ENCODE results near the gene SPINT3.

Gene SPINT3

DNA sequence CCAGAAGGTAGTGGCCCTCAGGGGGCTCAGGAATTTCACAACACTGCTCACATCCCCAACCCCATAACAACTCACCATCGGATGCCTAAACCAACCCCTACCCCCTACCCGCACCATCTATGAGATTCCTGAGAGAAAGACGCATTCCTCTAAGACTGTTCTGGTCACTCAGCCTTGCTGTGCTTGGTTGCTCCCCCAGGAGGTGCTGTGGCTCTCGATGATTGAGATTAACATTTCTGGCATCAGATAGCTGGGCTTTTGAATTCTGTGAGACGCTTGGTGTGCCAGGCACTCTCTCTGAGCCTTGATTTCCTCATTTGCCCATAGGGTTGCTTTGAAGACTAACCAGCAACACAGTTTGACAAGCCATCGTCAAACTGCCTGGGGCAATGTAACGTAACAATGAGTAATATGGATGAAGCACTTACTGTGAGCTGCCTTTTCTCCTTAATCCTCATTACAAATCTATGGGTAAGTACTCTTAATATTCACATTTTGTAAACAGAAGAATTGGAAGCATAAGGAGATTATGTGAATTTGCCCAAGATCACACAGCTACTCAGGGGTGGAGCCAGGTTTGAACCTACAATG is 22.9 kb upstream of the SPINT3 start:
- Histone ChIP-seq H3K79me2 (ENCODE audit: insufficient read depth, low read length) (no peaks in the 10 kb centered on the region), H3K27me3 (ENCODE audit: insufficient read depth, low read length, poor library complexity) (peaks cover 15% of the 10 kb centered on the region), H3K9ac (ENCODE audit: low read depth, low read length) (no peak overlapping the region), H3K4me2 (ENCODE audit: insufficient read depth, low read length) (no peak overlapping the region), H3K9me3 (ENCODE audit: insufficient read depth, low read length, severe bottlenecking) (no peaks in the 10 kb centered on the region), H2AFZ (ENCODE audit: low read depth, low read length) (no peak overlapping the region), H3K36me3 (ENCODE audit: insufficient read depth, low read length) (no peaks in the 10 kb centered on the region), H4K20me1 (ENCODE audit: insufficient read depth, low read length) (no peaks in the 10 kb centered on the region), H3K4me3 (ENCODE audit: low read depth in 1 of 2, low read length in 2 of 2) (no peak overlapping the region), H3K4me1 (ENCODE audit: insufficient read depth, low read length) (no peaks in the 10 kb centered on the region), H3K27ac (ENCODE audit: low read length) (no peak overlapping the region)
- no peak for DNase-seq
- TF ChIP-seq, protein P1, sequence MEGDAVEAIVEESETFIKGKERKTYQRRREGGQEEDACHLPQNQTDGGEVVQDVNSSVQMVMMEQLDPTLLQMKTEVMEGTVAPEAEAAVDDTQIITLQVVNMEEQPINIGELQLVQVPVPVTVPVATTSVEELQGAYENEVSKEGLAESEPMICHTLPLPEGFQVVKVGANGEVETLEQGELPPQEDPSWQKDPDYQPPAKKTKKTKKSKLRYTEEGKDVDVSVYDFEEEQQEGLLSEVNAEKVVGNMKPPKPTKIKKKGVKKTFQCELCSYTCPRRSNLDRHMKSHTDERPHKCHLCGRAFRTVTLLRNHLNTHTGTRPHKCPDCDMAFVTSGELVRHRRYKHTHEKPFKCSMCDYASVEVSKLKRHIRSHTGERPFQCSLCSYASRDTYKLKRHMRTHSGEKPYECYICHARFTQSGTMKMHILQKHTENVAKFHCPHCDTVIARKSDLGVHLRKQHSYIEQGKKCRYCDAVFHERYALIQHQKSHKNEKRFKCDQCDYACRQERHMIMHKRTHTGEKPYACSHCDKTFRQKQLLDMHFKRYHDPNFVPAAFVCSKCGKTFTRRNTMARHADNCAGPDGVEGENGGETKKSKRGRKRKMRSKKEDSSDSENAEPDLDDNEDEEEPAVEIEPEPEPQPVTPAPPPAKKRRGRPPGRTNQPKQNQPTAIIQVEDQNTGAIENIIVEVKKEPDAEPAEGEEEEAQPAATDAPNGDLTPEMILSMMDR (IDR thresholded peaks at IDR 0.05; ENCODE audit: borderline replicate concordance, extremely low read depth, low read length, poor library complexity, severe bottlenecking): peak; percentile 30
- TF ChIP-seq EZH2 (IDR thresholded peaks at IDR 0.05; ENCODE audit: borderline replicate concordance, low read depth, low read length, severe bottlenecking): no peak
- no peak for ATAC-seq (ENCODE audit: insufficient read depth, low read depth)

GRCh38 chr20:45527294-45527693 is 11.9 kb upstream of the SPINT3 start:
- H3K27me3 ChIP-seq (ENCODE audit: insufficient read depth, low read length, poor library complexity): peaks cover 24% of the 10 kb centered on the region
- no peak for TF ChIP-seq EZH2 (IDR thresholded peaks at IDR 0.05; ENCODE audit: borderline replicate concordance, low read depth, low read length, severe bottlenecking)
- TF ChIP-seq, protein P1 (IDR thresholded peaks at IDR 0.05; ENCODE audit: borderline replicate concordance, extremely low read depth, low read length, poor library complexity, severe bottlenecking): no peak
- H3K4me1 ChIP-seq (ENCODE audit: insufficient read depth, low read length): no peaks in the 10 kb centered on the region
- H2AFZ ChIP-seq (ENCODE audit: low read depth, low read length): no peak overlapping the region
- ATAC-seq (ENCODE audit: insufficient read depth, low read depth): no peak
- H3K4me3 ChIP-seq (ENCODE audit: low read depth in 1 of 2, low read length in 2 of 2): no peak overlapping the region
- no peak for DNase-seq
- no peaks in the 10 kb centered on the region for H3K79me2 ChIP-seq (ENCODE audit: insufficient read depth, low read length)
- no peak overlapping the region for H3K9ac ChIP-seq (ENCODE audit: low read depth, low read length)
- H3K27ac ChIP-seq (ENCODE audit: low read length): no peak overlapping the region
- no peaks in the 10 kb centered on the region for H3K36me3 ChIP-seq (ENCODE audit: insufficient read depth, low read length)
- no peaks in the 10 kb centered on the region for H3K9me3 ChIP-seq (ENCODE audit: insufficient read depth, low read length, severe bottlenecking)
- H4K20me1 ChIP-seq (ENCODE audit: insufficient read depth, low read length): no peaks in the 10 kb centered on the region
- no peak overlapping the region for H3K4me2 ChIP-seq (ENCODE audit: insufficient read depth, low read length)

DNA sequence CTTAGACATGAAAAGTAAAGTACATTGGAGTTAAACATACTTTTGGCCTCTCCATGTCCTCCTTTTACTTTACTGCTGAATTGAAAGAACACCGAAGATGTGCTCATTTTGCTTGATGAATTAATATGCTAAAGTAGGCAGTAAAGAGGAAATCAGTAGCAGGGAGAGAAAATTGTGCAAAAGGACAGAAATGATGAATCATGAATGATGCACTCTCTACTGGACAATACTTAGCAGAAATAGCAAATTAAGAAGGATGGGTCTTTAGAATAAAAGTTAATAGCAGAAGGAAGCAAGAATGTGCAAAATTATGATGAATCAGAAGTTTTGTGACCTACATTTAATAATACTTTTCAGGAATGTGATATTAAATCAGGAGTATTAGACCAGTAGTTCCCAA is 8.4 kb upstream of the SPINT3 start:
- Histone ChIP-seq H3K27me3 (ENCODE audit: insufficient read depth, low read length, poor library complexity) (peaks cover 26% of the 10 kb centered on the region), H3K4me1 (ENCODE audit: insufficient read depth, low read length) (no peaks in the 10 kb centered on the region), H3K27ac (ENCODE audit: low read length) (no peak overlapping the region), H4K20me1 (ENCODE audit: insufficient read depth, low read length) (no peaks in the 10 kb centered on the region), H3K4me3 (ENCODE audit: low read depth in 1 of 2, low read length in 2 of 2) (no peak overlapping the region), H3K36me3 (ENCODE audit: insufficient read depth, low read length) (no peaks in the 10 kb centered on the region), H3K79me2 (ENCODE audit: insufficient read depth, low read length) (no peaks in the 10 kb centered on the region), H2AFZ (ENCODE audit: low read depth, low read length) (no peak overlapping the region), H3K9ac (ENCODE audit: low read depth, low read length) (no peak overlapping the region), H3K4me2 (ENCODE audit: insufficient read depth, low read length) (no peak overlapping the region), H3K9me3 (ENCODE audit: insufficient read depth, low read length, severe bottlenecking) (no peaks in the 10 kb centered on the region)
- no peak for ATAC-seq (ENCODE audit: insufficient read depth, low read depth)
- no peak for DNase-seq
- TF ChIP-seq, protein P1 (IDR thresholded peaks at IDR 0.05; ENCODE audit: borderline replicate concordance, extremely low read depth, low read length, poor library complexity, severe bottlenecking): no peak
- TF ChIP-seq EZH2 (IDR thresholded peaks at IDR 0.05; ENCODE audit: borderline replicate concordance, low read depth, low read length, severe bottlenecking): no peak

Measured in DND-41 (cell line).